HepG2 (cell line): ENCODE measurements around the gene EARS2.

Source experiments
- BCL6 ChIP-seq: IDR thresholded peaks from 2 replicates; pipeline ENCODE4 v1.6.1; 2016; ENCODE audit warnings: missing genetic modification reagents, missing compliant biosample characterization
- GATAD2A ChIP-seq: IDR thresholded peaks from 2 replicates; pipeline ENCODE4 v1.6.1; 2016
- KDM5A ChIP-seq: fragments of 200-600 bp; sonication (generic); IDR thresholded peaks from 2 replicates; pipeline ENCODE4 v1.7.0; 2018; ENCODE audit warnings: antibody characterized with exemption, mild to moderate bottlenecking, low read length, borderline replicate concordance
- MXI1 ChIP-seq: IDR thresholded peaks from 3 replicates; pipeline ENCODE4 v1.6.1; 2012; ENCODE audit warnings: low read depth, low read length, inconsistent platforms, borderline replicate concordance
- ZNF337 ChIP-seq: sonication (generic); formaldehyde crosslinking; IDR thresholded peaks from 2 replicates; pipeline ENCODE4 v1.5.1; 2020; ENCODE audit warnings: missing genetic modification reagents, low read depth, mild to moderate bottlenecking, borderline replicate concordance
- TF ChIP-seq, protein P1 (sequence below): IDR thresholded peaks from 2 replicates; pipeline ENCODE4 v1.6.1; 2012; ENCODE audit warnings: inconsistent platforms
- TF ChIP-seq, protein P2 (sequence below): sonication (generic); formaldehyde crosslinking; IDR thresholded peaks from 2 replicates; pipeline ENCODE4 v1.4.0; 2020; ENCODE audit warnings: missing genetic modification reagents
- TF ChIP-seq, protein P3 (sequence below): sonication (generic); formaldehyde crosslinking; IDR thresholded peaks from 2 replicates; pipeline ENCODE4 v1.5.0; 2020; ENCODE audit warnings: mild to moderate bottlenecking, missing genetic modification reagents, moderate library complexity

DNA sequence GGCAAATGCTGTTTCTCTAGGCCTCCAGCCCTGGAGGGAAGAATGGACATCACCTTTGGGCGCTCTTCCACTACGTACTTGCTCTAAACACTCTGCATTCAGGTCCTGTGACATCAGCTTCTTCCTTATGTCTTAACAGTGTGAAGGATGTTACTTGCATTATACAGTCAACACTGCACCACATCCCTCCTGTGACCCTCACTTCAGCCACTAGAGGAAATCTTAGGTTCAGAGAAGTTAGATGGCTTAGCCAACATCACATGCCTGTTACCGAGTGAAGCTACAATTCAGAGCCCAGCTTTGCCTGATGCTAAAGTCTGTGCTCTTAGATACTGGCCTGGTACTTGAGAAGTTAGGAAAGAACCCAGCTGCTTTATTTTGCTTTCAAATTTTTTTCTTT, 18.7 kb upstream of the EARS2 start:
- TF ChIP-seq, protein P1, sequence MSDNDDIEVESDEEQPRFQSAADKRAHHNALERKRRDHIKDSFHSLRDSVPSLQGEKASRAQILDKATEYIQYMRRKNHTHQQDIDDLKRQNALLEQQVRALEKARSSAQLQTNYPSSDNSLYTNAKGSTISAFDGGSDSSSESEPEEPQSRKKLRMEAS: no peak
- TF ChIP-seq, protein P2, sequence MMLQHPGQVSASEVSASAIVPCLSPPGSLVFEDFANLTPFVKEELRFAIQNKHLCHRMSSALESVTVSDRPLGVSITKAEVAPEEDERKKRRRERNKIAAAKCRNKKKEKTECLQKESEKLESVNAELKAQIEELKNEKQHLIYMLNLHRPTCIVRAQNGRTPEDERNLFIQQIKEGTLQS (CRISPR knock-in tag): no peak
- TF ChIP-seq, protein P3, sequence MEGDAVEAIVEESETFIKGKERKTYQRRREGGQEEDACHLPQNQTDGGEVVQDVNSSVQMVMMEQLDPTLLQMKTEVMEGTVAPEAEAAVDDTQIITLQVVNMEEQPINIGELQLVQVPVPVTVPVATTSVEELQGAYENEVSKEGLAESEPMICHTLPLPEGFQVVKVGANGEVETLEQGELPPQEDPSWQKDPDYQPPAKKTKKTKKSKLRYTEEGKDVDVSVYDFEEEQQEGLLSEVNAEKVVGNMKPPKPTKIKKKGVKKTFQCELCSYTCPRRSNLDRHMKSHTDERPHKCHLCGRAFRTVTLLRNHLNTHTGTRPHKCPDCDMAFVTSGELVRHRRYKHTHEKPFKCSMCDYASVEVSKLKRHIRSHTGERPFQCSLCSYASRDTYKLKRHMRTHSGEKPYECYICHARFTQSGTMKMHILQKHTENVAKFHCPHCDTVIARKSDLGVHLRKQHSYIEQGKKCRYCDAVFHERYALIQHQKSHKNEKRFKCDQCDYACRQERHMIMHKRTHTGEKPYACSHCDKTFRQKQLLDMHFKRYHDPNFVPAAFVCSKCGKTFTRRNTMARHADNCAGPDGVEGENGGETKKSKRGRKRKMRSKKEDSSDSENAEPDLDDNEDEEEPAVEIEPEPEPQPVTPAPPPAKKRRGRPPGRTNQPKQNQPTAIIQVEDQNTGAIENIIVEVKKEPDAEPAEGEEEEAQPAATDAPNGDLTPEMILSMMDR (CRISPR knock-in tag): no peak
- TF ChIP-seq BCL6 (CRISPR knock-in tag) (no peak), ZNF337 (no peak), MXI1 (no peak), GATAD2A (no peak), KDM5A (no peak)
